B cell (primary cell): ENCODE results near the gene KCTD5.

Experiments
- CTCF ChIP-seq: fragments of 200-600 bp; IDR thresholded peaks from one replicate; pipeline ENCODE4 v1.8.0; 2022; ENCODE audit warnings: antibody characterized with exemption, mild to moderate bottlenecking
- EZH2 ChIP-seq: IDR thresholded peaks from 2 replicates; pipeline ENCODE4 v1.6.1; 2012; ENCODE audit warnings: borderline replicate concordance, low read depth, mild to moderate bottlenecking, moderate library complexity, low read length; ENCODE audit not compliant: insufficient read depth, poor library complexity, severe bottlenecking

- TF ChIP-seq CTCF (no peak), EZH2 (no peak)
Measured at GRCh38 chr16:2743007-2743810, 60.9 kb downstream of the KCTD5 start.
